GM19238 (cell line): ENCODE data around the gene MS4A13.
"Not testable (repeated sequence)": the region's sequence is repeated elsewhere in the genome, so short reads cannot be mapped to it uniquely, and the experiment has no call there.

Experiments
- DNase-seq: peaks from one replicate; pipeline ENCODE4 v3.0.0; 2011; ENCODE audit warnings: low spot score; ENCODE audit not compliant: insufficient read length

Gene MS4A13, protein sequence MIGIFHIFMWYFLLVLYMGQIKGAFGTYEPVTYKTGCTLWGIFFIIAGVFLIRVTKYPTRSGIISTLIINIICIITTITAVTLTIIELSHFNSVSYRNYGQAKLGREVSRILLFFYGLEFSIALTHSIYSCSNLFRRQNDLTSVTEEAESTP

DNA sequence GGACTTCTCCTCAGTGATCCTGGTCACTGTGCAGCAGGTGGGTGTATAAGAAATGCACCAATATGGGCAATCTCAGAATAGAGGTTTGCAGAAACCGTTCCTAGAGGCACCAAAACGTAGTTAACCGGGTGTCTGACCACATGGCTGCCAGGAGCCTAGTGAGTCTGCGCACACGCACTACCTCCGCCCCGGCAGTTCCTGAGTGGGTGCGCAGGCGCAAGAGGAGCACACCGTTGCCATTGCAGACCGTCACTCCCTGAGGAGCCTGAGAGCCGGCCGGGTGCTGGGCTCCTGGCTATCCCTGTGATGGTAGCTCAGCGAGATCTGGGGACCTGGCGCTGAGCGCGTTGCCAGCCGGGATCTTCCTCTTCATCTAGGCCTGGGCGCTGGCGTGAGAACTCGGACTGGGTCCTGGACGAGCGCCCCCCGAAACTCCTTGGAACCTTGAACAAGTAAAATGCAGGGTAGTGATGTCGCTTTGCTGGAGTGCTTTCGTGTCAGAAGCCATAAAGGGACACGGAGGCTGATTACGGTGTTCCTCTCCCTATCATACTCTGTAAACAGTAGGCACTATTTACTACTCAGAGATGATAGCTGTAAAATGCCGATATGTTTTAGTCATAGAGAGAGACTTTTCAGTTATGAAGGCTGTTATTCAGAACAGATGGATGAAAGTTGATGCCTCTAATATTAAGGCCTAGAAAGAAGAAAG, at the start of gene MS4A13:
Gene MS4A13, plus strand, starts transcription at position 249 of the 712 bp plus-strand sequence. CDS start 2,692 bp downstream, outside the sequence.
- no peak for DNase-seq

DNA sequence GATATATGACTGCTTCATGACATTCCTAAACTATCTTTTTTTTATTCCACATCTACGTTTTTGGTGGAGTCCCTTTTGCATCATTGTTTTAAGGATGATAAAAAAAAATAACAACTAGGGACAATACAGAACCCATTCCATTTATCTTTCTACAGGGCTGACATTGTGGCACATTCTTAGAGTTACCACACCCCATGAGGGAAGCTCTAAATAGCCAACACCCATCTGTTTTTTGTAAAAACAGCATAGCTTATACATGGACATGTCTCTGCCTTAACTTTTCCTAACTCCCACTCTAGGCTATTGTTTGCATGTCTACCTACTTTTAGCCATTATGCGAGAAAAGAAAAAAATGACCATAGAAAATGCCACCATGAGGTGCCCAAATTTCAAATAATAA, 46.4 kb upstream of the MS4A13 start:
- DNase-seq: no peak

DNA sequence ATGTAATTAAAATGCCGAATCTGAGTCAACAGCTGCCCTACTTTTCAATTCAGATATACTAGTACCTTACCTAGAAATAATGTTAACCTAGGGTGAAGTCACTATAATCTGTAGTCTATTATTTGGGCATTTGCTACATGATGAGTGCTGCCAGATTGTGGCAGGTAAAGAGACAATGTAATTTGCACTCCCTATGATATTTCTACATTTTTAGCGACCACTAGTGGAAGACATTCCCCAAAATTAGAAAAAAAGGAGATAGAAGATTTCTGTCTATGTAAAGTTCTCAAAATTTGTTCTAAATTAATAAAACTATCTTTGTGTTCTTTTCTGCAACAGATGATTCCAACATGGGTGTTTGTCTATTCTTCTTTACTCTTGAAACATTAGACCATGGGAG, 45.5 kb upstream of the MS4A13 start:
- no peak for DNase-seq

DNA sequence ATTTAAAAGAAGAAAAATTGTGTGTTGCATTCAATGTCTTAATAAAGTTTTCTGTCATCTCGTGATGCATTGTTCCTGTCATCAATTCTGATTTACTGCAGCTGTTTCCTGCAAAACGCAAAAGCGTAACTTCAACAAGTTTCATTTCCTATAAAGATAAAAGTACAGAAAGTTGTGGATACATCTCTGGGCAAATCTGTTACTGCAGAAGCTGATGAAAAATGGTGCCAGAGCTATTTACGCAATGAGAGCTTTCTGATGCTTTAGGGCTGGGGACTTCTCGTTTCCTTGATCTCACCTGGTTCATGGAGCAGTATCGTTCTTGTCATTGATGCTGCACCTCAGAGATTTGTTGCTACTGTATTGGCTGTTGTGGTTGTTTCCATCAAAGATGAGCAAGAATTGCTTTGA, 38.2 kb upstream of the MS4A13 start:
- no peak for DNase-seq

DNA sequence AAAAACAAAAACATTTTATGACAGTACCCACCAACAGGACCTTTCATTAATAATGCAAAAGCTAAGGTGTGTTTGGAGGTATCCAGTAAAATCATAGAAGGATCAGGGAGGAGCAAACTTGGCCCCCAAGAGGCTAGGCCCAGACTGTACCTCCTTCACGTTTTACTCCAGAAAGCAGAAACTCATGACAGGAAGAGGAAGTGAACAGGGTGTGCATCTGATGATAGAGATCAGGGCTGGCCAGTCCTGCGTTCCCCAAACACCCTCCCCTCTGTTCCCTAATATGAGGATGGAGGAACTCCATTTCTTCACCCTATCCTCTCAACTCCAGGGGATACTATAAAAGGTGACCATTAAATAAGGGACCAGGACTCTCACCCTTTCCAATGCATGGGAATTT, 32.8 kb upstream of the MS4A13 start:
- no peak for DNase-seq

DNA sequence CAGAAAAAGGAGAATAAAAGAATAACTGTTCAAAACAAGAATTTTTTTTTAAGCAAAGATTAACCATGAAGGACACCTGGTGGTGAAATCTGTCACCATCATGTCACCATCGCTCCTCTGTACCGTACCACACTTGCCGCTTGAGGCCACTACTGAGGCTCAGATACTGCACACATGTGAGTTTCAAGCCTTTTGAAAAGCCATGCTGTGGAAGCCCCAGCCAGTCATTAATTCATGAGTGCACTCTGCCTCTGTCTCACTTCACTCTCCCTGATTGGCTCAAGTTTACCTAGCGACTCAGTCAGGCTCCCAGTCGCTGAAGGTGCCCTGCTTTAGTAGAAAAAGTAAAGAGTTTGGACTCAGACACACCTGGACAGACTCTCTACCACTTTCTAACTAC, 29.2 kb upstream of the MS4A13 start:
- peak; percentile 48 for DNase-seq

DNA sequence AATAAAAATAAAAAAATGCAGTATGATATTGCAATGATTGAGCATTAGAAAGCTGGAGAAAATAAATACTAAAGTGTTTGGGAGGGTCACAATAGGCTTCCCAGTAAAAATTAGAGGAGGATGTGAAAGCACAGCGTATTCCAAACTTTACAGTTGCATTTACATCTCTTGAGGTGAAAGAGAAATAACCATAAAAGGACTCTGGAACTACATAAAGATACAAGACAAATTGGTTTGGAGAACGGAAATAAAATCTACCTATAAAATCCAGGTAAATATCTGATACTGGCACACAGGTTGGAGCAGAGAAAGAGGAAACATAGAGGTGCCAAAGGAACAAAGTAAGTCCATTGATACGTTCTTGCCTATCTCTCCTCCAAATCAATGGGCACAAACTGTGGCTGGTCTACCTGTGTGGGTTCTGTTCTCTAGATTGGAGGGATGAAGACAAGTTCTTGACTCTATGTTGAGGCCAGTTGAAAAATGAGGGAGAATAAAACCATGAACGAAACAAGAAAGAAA, 22.6 kb upstream of the MS4A13 start, which contains the start of gene MS4A12:
Gene MS4A12, plus strand, starts transcription at position 291 of the 522 bp plus-strand sequence. CDS start 4,541 bp downstream, outside the sequence.
- no peak for DNase-seq

DNA sequence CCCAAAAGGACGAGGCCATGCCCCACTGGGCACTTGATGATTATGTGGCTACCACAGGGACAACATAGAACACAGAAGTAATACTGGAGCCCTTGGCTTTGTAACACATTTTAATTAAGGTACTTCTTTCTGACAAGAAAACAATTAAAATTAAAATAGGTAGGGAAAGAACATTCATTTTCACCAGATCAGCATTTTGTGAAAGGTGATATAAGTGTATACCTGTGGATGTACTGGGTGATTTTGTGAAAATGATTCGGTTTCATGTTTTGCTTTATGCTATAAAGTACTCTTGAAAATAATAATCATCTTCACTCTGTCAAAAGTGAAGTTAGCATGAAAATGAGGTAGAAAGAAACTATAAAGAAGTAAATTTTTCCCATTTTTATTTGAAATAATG, 21.7 kb upstream of the MS4A13 start:
- no peak for DNase-seq

DNA sequence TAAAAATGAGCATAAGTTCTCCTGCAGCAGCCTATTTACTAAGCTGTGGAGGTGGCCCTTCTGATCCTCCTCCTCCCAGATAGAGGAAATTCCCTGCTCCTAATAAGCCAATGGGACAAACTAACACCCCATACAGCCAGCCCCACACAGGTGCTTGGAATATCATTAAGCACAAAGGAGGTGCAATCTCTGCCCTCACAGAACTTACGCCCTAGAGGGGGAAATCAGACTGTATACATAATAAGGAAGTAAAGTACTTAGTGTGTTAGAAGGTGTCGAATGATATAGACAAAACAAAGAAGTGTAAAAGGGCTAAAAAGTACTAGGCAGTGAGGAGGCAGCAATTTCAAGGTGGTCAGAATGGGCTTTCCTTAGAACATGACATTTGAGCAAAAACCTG, 16.8 kb upstream of the MS4A13 start:
- DNase-seq: no peak

DNA sequence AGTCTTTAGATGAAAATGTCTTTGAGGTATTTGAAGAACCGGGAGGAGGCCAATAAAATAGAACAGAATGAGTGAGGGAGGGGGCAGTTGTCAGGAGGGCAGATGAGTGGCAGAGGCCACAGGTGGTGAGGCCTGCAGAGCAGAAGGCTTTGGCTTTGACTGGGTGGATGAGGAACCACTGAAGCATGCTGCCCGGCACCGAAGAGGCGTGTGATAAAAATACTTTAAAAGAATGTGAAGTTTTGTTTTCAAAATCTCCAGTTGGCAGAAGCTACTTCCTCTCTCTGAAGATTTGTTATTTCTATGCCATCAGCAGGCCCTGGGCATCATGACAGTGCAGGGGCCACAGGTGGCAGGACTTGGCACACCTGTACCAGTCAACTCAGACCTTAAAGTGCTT, 16.3 kb upstream of the MS4A13 start:
- peak; percentile 27 for DNase-seq

DNA sequence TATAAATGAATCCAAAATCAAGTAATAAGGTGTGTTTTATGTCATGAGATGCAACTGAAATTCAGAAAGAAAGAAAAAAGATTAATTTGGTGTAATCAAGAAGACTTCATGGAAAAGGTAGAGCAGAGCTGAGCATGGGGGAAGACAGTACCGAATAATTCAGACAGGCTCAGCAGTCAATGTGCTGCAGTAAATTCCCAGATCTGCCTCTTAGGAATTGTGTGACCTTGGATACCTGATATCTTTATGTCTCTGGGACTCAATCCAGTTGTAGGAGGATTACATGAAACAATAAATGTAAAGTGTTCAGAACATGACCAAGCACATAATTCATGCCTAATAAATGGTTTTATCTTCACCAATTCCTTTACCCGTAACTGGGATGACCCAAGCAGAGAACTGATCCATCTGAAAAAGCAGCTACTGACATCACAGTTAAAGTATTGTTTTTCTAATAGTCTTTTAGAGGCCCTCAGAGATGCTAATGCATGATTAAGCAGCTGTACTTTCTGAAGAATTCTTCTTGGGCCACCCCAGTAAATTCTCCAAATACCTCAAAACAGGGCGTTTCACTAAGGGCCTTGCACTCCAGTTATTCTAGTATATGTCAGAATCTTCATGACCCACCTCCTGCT, 14.8 kb upstream of the MS4A13 start:
- no peak for DNase-seq

DNA sequence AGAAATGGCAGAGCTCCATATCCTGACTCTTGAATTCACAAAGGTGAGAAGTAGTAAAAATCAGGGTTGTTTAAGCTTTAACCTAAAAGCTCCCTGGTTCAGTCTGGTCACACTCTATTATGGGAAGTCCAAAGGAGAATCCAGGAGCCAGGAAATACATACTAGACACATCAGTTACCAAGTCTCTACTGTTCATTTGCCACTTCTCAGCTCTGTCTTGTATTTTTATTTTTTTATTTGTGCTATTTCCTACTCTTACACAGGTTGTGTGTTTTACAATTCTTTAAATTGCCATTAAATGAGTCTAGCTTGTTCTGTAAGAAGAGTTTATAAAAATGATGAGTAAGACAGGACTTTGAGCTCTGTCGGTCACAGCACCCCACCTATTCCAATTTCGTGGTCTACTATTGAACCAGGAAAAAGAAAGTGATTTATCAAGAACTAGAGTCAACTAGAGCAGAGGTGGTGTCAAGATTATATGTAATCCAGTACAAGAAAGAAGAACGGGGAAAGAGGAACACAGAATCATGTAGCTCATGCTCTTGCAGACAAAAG, 12.9 kb upstream of the MS4A13 start:
- DNase-seq: no peak

DNA sequence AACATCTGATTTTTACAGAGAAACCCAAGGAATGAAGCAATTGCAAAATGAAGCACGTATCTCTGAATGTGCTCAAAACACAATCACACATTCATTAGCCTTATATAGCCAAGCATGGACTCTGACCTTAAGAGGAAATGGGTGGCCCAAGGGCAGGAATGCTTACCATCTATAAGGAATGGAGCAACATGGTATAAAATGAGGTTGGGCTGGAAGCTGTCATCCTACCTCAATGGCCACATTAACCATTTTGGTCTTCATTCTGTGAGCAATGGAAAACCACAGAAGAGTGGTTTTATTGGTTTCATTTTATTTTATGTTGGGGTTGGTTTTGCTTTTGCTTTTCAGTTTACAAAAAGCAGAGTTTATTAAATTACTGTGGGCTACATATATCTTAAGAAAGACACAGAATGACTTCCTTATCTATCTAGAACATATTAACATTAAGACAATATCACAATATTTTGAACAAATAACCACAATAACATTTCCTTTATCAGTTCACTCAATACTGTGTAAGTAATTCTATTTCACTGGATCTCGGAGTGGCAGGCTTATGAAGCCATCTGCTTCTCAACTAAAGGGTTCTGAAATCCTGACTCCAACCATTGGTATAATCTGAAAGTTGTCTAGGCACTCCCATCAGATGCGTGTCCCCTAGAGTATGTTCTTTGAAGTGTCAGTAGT, 10.8 kb upstream of the MS4A13 start:
- no peak for DNase-seq

DNA sequence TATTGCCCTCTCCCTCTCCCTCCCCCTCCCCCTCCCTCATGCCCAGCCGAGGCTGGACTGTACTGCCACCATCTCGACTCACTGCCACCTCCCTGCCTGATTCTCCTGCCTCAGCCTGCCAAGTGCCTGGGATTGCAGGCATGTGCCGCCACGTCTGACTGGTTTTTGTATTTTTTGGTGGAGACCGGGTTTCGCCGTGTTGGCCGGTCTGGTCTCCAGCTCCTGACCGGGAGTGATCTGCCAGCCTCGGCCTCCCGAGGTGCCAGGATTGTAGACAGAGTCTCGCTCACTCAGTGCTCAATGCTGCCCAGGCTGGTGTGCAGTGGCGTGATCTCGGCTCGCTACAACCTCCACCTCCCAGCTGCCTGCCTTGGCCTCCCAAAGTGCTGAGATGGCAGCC, 5.6 kb upstream of the MS4A13 start:
- DNase-seq: not testable (repeated sequence)

DNA sequence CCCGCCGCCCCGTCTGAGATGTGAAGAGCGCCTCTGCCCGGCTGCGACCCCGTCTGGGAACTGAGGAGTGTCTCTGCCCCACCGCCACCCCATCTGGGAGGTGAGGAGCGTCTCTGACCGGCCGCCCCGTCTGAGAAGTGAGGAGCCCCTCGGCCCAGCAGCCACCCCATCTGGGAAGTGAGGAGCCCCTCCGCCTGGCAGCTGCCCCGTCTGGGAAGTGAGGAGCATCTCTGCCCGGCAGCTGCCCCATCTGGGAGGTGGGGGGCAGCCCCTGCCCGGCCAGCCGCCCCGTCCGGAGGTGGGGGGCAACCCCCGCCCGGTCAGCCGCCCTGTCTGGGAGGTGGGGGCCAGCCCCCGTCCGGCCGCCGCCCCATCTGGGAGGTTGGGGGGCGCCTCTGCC, 5.0 kb upstream of the MS4A13 start:
- DNase-seq: not testable (repeated sequence)

DNA sequence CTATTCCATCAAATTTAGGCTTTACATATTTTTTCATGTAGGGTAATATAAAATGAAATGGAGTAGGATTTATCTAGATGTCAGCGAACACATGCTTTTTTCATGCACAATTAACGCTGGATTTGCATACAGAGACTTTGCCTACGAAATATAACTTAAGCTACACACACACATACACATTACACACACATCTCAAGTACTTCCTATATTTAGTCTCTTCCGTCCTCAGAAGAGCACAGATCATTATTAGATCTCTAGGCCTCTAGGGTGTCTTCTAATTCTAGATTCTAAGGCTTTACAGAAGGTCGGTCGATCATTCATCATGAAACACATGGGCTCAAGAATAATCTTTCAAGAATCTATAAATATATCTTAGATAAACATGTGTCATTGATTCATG, 3.8 kb upstream of the MS4A13 start:
- no peak for DNase-seq

DNA sequence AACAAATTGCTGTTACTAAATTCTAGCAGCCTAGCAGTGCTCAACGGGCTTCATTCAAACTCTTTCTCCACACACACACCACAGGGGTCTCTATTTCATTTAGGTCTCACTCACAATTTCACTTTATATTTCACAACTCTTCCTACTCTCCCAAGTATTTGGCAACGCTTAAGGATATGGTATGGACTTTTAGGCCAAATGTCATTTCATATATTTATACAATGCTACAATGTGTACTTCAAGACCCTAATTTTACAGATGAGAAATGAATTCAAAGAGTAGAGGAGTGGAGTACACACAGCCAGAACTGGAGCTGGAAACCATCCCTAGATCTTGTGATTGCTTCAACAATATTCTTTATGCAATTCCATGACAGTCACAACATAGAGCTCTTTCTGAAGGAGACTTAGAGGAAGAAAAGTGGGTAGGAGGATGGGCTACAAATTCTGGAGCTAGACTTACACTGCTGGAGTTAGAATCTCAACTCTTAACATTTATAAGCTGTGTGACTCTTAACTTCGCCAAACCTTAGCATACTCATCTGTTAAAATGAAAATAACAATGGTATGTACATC, 2.5 kb upstream of the MS4A13 start:
- DNase-seq: no peak

DNA sequence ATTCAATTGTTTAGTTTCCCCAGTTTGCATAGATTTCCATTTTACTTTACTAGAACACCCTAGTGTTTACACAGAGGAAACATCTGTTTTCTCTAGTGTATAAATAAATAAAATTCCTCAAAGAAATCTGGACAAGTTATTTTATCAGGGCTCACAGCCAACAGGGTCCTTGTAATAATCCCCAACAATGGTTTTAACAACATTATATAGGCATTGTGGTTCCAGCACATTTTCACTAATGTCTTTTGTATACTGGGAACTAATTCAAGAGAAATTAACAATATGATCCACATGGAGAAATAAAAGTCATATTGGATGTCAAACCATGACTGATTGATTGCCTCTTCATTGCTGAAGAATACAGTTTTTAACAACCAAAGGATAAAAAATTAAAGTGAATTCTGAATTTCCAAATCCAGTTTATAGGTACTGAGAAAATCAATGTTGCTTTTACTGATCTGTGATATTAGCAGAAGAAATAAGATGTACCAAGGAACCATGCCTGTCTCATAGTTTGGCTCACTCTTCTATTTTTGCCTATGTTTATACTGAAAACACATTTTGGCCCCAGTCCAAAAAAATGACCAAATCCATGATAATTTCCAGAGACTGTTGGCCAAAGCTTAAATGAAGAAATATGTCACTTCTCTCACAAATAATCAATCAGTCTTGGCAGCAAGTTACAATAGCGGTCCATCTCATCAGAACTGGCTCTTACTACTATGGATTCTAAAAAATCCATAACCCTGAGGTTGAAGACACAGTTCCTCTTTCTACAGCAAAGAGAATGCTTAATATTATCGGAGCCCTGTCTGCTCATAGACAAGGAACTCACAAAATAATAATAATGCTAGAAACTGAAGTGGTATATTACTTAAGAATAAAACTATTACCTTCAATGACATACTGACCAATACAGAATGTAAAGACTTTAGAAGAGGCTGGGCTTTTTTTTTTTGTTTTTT, 1.4 kb upstream of the MS4A13 start:
- DNase-seq: no peak

DNA sequence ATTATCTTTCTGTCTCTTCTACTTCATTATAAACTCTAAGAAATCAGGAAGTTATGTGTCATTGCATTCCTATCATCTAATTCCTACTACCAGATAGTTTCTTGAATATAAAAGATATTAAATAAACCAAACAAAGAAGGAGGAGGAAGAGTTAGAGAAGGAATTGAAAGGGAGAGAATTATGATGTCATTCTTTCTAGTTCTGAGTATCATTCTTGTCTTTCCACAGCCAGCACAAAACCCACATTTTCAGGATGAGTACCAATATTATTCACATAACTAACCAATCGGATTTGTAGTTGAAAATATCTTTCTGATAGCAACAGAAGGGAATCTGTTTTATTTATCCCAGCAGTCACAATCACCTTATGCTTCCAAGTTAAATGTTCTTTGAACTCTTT, 13.3 kb downstream of the MS4A13 start:
- no peak for DNase-seq

DNA sequence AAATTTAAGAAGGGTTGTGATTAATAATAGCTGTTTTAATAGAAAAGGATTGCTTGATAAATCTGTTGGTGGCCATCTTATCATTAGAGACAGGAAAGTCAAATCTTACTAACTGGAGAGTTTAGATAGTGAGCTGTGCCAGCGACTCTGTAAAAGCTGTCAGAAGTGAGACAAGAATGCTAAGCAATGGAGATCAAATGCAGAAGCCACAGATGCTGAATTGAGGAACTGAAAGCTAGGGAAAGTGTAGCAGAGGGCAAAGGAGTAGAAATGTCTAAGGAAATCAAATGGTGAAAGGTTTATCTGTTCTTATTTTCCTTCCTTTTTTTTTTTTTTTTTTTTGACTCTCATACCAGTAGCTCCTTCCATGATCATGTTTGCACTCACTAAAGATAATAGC, 13.7 kb downstream of the MS4A13 start:
- no peak for DNase-seq
